Non-pigmented ciliary epithelial cell (primary cell): ENCODE measurements around the gene MRGPRD.
"Not testable (repeated sequence)": the region's sequence is repeated elsewhere in the genome, so short reads cannot be mapped to it uniquely, and the experiment has no call there.

Experiments
- DNase-seq: peaks from one replicate; pipeline ENCODE4 v3.0.0-alpha.2; 2010; ENCODE audit warnings: low read depth

MRGPRD gene

DNA sequence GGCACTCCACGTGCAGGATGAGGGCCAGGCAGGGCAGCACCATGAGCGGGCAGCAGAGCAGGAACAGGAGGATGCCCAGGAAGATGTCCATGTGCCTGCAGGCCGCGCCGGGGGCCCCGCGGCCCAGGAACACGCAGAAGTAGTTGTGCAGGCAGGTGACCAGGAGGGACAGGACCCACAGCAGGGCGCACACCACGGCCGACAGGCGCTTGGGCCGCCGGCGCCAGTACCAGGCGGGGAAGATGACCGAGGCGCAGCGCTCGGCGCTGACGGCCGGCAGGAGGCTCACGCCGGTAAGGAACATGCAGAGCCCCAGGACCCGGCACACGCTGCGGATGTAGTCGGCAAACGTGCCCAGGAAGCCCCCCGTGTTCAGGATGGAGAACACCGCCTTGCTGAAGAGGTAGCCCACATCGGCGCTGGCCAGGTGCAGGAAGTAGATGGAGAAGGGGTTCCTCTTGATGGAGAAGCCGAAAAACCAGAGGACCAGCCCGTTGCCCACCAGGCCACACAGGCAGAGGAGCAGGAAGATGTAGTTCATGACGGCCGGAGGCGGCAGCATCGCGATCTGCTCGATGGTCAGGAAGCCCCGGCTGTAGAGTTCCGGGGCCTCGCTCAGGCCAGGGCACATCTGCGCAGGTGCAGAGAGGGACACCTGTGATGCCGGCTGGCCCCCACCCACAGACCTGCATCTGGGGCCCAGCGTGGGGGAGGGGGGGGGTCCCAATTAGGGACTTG is 25.0 kb upstream of the MRGPRD start:
- DNase-seq, result no peak

DNA sequence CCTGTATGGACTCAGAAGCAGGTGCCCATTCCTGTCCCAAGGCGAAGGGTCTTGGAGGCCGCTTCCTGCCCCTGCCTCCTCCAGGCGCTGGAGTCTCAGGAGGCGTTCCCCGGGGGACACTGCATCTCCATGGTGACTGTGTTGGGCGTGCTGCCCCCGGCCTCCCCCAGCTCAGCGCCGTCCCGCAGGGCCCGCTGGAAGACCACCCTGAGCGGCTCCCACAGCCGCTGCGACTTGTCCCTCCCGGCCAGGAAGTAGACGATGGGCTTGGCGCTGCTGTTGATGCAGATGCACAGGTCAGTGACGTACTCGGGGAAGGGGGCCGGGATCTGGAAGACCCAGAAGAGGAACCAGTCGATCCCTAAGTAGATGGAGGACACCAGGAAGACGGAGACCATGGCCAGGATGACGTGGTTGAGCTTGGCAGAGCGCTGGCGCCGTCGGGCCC is 24.4 kb upstream of the MRGPRD start:
- no peak for DNase-seq

DNA sequence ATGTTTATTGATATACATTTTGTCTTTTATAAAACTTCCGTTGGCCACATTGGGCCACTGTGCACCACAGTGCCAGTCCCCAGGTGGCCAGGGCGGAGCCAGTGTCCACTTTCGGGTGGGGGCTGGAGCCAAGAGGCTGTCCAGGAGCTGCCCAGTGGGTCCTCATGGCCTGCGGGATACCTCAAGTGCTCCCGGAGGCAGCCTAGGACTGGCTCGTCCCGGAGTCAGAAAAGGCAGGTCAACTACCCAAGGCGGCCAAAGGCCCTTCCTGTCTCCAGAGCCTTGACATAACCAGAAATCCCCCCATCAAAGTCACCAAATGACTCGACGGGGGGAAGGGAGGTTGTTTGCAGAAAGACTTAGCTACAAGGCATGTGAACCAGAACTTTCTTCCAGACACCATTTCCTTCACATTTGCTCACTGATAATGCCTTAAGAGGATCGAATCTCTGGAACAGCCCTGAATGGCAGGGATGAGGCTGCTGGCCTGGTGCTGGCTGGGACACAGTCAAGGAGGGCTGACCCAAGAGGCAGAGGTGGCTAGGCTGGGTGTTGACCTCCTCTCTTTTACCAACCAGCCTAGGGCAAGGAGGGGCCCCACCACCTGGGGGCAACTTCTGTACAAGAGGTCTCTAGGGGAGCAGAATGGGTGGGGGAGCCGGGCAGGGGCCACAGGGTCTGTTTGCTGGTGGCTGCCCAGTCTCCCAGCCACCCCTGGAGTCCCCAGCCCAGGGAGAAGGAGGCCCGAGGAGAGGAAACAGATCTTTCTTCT is 23.8 kb upstream of the MRGPRD start:
- DNase-seq, result no peak

DNA sequence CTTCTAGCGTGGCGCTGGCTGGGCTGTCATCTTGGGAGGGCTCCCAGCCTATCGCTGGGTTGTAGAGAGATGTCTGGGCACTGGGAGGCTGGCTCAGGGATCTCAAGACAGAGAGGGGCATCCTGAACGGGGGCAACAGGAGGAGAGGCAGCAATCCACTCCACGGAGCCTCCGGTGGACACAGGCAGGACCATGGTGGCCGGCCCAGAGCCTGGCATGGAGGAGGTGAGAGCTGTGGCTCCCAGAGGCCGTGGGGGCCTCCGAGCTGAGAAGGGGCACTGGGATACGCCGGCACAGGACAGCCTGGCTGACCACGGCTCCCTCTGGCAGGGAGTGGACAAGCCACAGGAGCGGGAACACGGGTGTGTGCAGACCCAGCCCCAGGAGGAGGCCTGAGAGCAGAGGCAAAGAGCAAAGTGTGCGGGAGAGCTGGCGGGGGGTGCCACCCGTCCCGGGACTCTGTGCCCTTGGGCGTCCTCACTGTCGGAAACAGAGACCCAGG is 23.1 kb upstream of the MRGPRD start:
- DNase-seq, result no peak

DNA sequence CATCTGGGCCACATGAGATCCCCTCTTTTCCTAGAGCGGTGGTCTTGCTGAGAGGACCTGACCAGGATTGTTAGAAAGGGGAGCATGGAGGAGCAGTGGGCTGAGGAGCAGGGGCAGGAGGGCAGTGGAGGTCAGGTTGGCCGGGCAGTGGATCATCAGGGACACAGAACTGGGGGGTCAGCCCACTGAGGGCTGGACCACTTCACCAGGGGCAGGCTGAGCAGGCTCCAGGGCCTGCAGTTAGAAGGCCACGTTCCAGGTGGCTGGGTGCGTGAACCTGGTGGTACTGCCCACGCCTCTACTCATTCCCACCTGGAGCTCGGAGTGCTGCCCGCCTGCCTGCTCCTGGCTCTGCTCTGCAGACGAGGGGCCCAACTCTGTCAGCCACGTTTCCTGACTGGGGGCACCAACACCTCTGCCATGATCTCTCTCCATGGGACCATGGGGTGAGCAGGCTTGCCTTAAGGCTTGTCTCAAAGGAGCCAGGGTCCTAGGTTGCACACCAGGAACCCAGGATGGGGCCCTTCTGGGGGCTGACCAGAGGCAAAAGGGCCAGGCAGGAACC is 22.6 kb upstream of the MRGPRD start:
- DNase-seq, result no peak

DNA sequence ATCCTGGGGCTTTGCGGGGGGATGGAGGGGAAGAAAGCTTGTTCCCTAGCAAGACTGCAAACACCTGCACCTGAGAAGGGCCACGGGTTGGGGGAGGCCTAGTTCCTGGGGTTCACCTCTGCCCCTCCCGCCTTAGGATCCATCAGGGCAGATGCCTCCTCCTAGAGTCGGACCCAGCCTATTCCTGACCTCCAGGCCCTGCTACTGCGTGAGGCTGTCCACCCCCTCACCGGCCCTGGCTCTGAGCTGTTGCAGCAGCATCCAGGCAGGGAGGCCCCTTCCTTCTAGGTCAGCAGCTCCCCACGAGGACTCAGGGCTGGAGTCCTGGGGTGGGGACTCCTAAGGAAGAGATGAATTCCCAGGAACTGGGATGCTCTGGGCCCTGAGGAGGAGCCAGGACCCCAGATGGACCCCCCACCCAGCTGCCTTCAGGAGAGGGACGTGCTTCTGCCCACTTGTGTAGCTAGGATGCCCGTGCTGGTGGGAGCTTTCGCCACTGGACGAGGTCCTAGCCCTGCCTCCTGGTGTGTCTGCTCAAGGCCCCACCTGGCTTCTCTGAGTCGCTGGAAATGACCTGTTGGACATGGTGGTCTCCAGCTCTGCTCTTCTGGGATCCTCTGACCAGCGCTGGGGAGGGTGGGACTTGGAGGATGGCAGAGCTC is 21.9 kb upstream of the MRGPRD start:
- no peak for DNase-seq

DNA sequence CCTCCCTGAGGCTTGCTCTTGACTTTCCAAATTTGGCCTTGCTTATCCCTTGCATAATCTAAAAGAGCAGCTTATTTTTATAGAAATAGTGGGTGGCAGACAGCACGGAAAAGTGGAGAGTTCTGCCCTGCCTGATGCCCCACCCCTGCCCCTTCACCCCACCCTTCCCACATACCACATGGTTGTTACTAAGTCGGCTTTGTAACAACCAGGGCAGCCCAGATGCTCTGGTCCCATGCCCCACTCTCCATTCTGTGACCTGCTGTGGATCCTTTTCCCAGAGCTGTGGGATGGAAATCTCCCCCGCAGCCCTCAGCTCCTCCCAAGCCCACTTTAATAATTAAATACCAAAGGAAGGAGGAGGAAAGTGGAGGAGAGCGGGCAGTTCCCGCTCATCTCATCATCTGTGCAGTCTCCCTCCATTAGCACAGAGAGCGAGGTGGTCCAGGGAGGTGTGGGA is 21.4 kb upstream of the MRGPRD start:
- DNase-seq, result no peak

DNA sequence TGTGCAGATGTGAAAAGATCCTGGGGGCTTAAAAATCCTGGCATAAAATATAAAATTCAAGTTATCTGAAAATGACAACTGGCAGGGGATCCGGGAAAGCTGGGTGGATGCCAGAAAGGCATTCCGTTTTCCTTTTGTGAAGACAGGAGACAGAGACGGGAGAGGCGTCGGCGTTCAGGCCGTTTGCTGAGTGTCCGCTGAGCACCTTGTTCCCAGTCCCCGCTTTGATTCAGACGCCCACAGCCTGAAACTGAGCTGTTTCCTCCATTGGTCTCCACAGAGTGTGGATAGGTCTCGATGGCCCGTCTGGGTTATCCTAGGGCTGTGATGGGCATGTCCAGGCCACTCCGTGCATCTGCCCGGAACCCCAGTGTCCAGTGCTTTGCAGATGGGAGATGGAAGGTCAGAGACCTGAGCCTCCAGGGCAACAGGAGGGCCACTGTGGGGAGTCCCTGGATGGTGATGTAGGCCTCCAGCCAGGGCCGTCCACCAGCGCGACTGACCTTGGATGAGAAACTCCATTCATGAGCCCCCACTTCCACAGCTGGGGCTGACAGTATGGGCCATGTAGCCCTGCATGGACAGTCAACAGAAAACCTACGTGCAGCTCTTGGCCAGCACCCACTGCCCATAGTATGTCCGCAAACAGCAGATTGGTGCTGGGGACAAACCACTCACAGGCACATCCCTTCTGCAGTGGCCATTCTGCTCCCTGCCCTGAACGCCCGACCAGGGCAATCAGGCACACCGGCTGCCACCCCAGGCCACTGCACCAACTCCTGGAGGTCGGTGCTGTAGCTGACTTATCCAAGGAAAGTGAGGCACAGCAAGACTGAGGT is 20.7 kb upstream of the MRGPRD start:
- no peak for DNase-seq

DNA sequence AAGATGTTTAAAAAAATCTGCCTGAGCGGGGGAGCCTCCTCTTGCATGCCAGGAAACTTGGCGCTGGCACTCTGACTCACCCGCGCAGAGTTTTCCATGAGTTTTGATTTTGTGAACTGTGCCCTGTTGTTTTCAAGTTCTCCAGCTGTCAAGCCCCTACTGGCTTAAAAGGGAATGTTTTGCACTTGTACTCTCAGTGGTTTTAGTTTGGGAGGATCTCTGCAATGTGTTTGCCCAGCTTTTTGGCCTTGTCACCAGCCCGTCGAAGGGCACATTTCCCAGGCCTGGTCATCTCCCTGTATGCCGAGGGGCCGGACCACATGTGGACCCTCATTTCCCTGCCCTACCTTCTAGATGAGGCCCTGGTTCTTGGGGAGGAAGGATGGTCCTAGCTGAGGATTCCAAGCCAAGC is 20.1 kb upstream of the MRGPRD start:
- no peak for DNase-seq

DNA sequence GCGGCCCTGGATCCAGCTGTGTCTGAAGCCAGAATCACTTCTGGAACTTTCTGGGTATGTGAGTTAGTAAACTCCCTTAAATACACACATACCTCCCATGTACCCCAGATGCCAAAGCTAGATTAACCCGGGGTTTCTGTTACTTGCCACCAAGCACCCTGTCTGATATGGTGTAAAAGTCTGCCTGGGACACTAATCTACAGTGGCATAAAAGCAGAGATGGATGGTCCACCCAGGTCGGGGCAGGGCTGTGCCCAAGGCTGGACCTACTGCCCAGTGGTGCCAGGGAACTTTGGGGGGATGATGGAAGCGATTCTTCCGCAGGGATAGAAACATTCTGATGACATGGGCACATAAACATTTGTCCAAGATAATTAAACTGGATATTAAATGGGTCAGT is 19.6 kb upstream of the MRGPRD start:
- no peak for DNase-seq

DNA sequence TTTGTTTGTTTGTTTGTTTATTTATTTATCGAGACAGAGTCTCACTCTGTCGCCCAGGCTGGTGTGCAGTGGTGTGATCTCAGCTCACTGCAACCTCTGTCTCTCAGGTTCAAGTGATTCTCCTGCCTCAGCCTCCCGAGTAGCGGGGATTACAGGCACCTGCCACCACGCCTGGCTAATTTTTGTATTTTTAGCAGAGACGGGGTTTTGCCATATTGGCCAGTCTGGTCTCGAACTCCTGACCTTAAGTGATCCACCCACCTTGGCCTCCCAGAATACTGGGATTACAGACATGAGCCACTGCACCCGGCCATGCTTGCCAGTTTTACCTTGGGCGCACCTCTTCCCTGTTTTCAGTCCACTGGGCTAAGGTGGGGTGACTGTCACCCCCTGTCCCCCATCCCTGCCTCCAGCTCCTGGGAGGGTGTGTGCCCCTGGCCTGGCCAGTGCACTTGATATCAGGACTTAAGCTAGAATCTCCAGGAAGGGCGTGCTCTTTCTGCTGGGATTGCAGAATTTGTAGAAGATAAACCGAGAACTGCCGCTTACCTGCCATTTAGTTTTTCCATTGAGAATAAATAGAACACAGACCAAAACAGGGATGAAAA is 19.1 kb upstream of the MRGPRD start:
- DNase-seq, result not testable (repeated sequence)

DNA sequence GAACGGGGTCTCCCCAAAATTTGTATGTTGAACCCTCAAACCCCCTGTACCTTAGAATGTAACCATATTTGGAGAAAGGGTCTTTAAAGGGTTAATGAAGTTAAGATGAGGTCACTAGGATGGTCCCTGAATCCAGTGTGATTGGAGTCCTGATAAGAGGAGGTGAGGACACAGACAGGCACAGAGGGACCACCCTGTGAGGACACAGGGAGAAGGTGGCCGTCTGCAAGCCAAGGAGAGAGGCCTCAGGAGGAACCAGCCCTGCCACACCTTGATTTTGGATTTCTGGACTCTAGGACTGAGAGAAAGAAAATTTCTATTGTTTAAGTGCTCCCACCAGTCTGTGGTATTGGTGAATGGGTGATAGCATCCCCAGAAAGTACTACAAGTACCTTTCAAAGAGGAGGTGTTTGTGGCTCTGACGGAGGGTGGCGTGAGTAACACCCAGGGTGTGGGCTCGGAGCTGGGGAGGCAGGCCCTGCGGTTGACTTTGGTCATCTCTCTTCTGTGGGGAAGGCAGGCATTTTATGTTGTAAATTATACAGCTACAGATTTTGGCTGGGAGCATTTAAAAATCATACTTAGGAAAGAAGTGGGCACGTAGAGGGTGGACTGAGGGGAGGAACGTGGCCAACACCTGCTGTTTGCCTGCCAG is 18.4 kb upstream of the MRGPRD start:
- DNase-seq, result no peak

DNA sequence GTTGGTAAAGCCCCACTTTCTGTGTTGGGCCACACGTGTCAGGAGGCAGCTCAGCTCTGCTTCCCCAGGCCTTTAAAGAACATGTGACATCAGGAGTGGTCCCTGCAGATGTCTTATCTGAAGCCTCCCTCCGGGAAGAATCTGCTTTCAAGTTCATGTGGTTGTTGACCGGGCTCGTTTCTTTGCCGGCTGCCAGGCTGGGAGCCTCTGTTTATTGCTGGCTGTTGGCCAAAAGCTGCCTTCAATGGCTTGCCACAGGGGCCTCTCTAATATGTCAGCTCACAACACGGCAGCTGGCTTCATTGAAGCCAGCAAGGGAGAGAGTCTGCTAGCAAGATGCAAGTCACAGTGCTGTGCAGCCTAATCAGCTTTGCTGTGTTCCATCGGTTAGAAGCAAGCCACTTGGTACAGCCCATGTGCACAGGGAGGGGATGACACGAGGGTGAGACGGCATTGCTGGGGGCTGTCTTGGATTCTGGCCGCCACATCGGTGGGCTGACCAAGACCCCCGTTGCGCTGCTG is 17.7 kb upstream of the MRGPRD start:
- no peak for DNase-seq

DNA sequence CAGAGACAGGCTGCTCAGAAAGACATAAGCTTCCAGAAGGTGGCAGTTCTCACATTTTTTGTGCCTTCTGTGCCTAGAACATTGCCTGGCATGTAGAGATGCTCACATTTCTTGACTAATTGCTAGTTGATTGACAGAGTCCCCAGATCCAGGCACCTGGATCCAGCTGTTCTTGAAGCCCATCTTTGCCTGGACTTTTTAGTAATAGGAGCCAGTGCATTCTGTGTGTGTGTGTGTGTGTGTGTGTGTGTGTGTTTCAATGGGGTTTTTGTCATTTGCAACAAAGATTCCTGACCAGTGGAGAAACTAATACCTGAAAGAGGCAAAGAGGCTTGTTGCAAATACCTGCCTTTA is 17.2 kb upstream of the MRGPRD start:
- no peak for DNase-seq

DNA sequence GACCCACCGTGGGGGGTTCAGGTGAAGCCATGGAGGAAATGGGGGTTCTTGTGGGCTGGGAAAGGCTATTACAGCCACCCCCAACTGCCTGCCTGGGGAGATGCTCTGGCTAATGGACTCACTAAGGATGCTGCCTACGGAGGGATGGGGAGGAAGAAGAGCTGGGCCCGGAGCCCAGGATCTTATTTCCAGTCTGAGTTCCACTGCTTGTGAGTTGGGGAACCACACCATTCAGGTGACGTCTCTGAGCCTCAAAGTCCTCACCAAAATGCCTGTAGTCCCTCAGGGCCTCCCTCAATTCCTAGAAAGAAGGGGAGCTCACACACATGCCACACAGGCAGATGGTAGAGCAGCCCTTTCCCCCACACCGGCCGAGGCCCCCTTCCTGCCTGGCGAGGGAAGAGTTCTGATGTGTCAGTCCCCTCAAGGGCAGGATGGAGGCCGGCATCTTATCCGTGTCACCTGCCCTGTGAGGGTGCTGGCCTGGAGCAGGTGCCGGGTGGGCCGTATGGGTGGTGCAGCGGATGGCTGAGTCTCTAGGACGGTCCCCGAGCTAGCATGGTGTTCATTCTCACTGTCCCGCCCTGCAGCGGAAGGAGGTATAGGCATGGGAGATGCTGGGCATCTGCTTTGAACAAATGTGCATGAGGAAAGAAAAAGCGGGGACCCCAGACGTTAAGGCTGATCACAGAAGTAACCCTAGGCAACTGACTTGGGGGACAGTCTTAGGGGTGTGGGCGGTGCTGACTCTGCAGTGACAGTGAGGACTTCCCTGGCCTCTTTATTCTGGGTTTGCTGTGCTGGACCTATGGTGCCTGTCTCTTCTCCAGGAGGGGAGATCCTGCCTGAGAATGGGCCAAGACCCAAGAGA is 16.6 kb upstream of the MRGPRD start:
- no peak for DNase-seq

DNA sequence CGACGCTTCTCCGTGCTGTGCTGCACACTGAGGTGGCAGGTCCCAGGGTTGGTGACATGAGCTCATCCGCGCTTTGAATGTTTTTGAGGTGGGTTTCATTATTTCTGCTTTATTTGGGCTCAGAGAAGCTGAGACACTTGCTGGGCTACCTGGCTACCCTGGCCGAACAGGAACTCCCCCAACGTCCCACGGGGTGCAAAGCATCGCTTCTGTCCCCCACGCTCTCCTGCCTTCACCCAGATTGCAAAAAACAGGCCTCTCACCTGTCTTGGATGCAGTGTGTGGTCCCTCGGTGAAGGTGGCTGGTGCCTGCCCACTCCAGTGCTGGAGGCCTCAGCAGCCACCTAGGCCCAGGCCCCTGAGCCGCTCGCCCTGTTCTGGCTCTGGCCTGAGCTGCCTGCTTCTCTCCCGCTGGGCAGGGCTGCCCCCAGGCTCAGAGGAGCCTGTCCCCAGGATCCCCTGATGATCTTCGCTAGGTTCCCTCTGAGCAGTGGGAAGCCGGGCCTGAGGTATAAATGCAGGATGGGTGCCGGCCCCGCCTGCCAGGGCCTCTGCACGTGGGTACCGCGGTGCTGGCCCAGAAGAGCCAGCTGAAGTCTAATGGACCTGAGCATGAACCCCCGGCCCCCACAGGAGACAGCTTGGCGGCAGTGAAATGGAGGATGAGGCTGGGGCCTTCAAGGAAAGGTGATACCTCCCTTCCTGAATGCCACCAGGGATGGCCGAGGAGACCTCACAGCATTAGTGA is 15.8 kb upstream of the MRGPRD start:
- DNase-seq, result no peak

DNA sequence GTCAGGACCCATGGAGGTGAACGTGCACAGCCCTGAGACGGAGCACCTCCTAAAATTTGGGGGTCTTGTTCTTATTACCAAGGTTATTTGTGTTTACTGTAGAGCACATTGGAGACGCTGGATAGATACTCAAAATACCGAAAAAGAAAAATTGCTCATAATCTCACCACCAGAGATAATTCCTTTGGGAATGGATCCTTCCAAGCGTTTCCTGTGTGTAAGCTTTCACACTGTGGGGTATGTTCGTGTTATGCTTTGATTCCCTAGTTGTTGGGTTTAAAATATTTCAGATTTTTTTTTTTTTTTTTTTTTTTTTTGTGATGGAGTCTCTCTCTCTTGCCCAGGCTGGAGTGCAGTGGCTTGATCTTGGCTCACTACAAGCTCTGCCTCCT is 14.1 kb upstream of the MRGPRD start:
- DNase-seq, result no peak

DNA sequence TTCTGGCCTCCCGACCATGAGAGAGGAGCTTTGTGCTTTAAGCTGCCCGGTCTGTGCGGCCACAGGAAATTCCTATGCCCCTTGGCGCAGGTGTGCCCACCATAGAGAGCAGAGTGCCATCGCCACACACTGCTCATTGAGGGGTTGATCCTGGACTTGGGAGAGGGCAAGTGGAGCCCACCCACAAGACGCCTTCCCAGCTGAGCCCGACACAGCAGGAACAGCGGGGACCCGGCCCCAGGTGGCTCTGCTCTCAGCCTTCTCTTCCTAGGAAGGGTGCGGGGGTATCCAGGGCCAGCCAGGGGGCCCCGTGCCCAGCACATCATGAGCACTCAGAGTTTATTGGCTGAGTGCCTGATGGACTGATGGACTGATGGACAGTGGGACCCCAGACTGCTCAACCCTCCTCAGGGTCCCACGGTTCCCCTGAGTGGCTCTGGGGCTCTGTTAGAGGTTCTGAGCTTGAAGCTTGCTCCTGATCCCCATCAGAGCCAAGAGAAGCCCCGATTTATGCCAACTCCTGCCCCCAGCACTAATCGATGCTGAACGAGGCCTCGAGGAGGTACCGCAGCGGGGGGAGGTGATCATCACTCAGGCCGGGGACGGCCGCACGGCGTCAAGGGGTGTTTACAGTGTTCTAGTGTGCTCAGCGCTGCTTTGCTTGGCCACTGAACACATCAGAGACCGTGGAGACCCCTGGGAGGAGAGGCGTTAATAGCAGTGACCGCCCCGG is 13.5 kb upstream of the MRGPRD start:
- no peak for DNase-seq
